ENCODE data around the gene FRAT2. TPM values are rescaled to one million over a fixed set of nuclear protein-coding genes. Genes with fewer than 3 reads are reported as not detected.
A peak's percentile ranks its signal among the peaks of the same experiment; 100 is the strongest.

FRAT2 gene
- total and polyA plus RNA-seq, 3 experiments from 2014 or later: 9.8 to 18.7 (median 10.4) TPM

DNA sequence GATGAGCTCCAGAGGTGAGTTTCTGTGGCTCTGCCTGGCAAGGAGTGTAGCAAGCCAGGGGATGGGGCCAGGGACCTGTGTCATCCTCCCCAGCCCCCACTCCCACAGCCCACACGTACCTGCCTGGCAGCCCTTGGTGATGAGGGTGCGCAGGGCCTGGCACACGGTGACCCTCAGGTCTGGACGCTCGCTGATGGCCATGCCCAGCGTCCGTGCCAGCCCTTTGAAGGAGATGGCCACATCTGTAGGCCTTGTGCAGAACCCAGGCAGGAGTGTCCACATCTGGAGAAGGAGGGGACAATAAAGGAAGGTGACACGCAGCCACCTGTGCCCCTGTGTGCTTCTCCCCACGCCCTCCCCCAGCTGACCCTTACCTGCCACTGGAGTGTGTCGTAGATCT, 38.9 kb upstream of the FRAT2 start:
- Mint-ChIP-seq H3K27ac (no peak overlapping the region), H3K4me1 (no peaks in the 10 kb centered on the region), H3K4me3 (no peak overlapping the region), H3K36me3 (peaks cover 4 to 67% (median 20%) of the 10 kb centered on the region in 3 donors), H3K9me3 (no peaks in the 10 kb centered on the region), H3K27me3 (no peaks in the 10 kb centered on the region)
- POLR2A ChIA-PET: no interaction called here
- Histone ChIP-seq H3K4me3 (ENCODE audit: low read length) (no peak overlapping the region), H3K4me1 (ENCODE audit: insufficient read depth, low read length) (no peaks in the 10 kb centered on the region), H3K27me3 (ENCODE audit: insufficient read depth, low read length, poor library complexity, severe bottlenecking) (no peaks in the 10 kb centered on the region), H3K36me3 (ENCODE audit: insufficient read depth, low read length) (no peaks in the 10 kb centered on the region), H3K9me3 (ENCODE audit: low read length) (no peaks in the 10 kb centered on the region), H3K27ac (ENCODE audit: low read depth, low read length) (no peak overlapping the region)
- CTCF ChIA-PET: no interaction called here
- DNase-seq: no peak

DNA sequence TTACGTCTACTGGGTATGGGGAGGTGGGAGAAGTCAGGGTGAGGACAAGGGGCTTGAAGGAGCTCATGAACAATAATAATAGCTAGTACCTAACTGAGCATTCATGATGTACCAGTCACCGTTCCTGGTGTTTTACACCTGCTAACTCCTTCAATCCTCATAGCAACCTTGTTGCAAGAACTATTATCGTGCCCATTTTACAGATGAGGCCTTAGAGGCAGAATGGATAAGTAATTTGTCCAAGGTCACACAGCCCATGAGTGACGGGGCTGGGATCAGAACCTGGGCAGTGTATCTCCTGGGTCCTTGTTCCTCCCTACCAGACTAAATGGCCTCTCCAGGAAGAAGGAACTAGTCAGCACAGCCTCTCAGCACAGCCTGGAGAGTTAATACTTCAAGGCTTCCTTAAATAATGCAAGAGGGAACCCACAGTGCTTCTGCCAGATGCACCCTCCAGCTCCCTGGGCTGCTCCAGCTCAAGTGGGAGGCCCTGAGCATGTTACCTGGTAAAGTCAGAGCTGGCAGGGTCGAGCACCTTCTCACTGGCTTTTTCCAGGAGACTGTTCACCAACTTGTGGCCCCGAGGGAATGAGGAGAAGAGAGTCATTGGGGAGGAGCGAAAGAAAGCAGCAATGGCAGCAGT, 37.8 kb upstream of the FRAT2 start:
- Mint-ChIP-seq H3K4me3 (peak overlapping the region in 1 of 7 donors; percentile 44), H3K36me3 (peaks cover 4 to 65% (median 16%) of the 10 kb centered on the region in 3 donors), H3K4me1 (no peaks in the 10 kb centered on the region), H3K27me3 (no peaks in the 10 kb centered on the region), H3K9me3 (no peaks in the 10 kb centered on the region), H3K27ac (no peak overlapping the region)
- ChIA-PET POLR2A (no interaction called here), CTCF (interaction anchor here (0.6 kb wide), 1 partner anchor 34 kb away, joined by 3 read pairs; no protein-coding TSS in a partner anchor)
- no peaks in the 10 kb centered on the region for H3K4me1 ChIP-seq (ENCODE audit: insufficient read depth, low read length)
- H3K27me3 ChIP-seq (ENCODE audit: insufficient read depth, low read length, poor library complexity, severe bottlenecking): no peaks in the 10 kb centered on the region
- no peaks in the 10 kb centered on the region for H3K9me3 ChIP-seq (ENCODE audit: low read length)
- H3K27ac ChIP-seq (ENCODE audit: low read depth, low read length): no peak overlapping the region
- no peak for DNase-seq
- no peak overlapping the region for H3K4me3 ChIP-seq (ENCODE audit: low read length)
- H3K36me3 ChIP-seq (ENCODE audit: insufficient read depth, low read length): no peaks in the 10 kb centered on the region

DNA sequence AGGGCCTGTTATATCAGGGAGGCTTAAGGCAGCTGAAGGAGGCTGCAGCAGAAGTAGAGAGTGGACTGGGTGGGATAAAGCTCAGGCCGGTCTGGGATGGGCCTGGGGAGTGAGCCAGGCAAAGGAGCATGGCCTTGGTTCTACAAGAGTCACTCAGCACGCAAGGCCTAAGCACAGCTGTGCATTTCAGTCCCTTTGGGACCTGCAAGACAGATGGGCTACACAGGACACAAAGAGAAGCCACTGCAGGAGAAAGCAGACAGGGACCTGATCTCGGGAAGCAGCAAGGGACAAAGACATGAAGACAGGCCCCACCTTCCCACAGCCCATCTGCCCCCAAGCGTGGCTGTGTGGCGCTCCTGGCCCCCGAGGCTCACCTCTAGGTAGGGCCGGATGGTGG, 37.2 kb upstream of the FRAT2 start:
- Histone ChIP-seq H3K27me3 (ENCODE audit: insufficient read depth, low read length, poor library complexity, severe bottlenecking) (no peaks in the 10 kb centered on the region), H3K4me3 (ENCODE audit: low read length) (no peak overlapping the region), H3K27ac (ENCODE audit: low read depth, low read length) (no peak overlapping the region), H3K36me3 (ENCODE audit: insufficient read depth, low read length) (no peaks in the 10 kb centered on the region), H3K4me1 (ENCODE audit: insufficient read depth, low read length) (no peaks in the 10 kb centered on the region), H3K9me3 (ENCODE audit: low read length) (no peaks in the 10 kb centered on the region)
- no peak for DNase-seq
- H3K27me3 Mint-ChIP-seq: no peaks in the 10 kb centered on the region
- H3K36me3 Mint-ChIP-seq: peaks cover 4 to 71% (median 16%) of the 10 kb centered on the region in 3 donors
- H3K27ac Mint-ChIP-seq: peak overlapping the region in 4 of 8 donors; percentile 22 to 86 (median 43)
- no peaks in the 10 kb centered on the region for H3K4me1 Mint-ChIP-seq
- peak overlapping the region in 1 of 7 donors; percentile 54 for H3K4me3 Mint-ChIP-seq
- POLR2A ChIA-PET: no interaction called here
- no peaks in the 10 kb centered on the region for H3K9me3 Mint-ChIP-seq
- CTCF ChIA-PET: interaction anchor here (0.6 to 1.2 kb wide), 2 partner anchors 35 to 93 kb away, joined by 3 to 4 read pairs; no protein-coding TSS in a partner anchor

DNA sequence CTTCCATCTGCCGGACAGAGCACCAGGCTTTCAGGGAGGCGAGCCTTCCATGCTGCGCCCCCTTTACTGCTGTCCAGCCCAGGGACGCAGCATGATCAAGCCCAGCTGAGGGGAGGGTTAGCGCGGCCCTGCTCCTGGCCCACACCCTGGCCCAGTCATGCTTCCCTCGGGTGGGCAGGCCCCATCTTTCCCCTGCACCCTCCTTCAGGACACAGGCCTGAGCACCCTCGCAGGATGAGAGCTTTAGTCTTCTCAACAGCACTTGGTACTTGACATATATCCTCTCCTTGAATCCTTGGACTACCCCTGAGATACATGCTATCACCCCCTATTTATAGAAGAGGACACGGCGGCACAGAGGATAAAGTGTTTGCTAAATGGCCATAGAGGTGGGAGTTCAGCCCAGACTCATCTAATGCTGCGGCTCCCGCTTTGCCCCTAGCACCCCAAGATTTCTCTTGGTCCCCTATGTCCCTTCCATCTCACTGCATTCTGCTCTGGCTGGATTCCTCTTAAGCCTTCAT, 32.7 kb upstream of the FRAT2 start:
- CTCF ChIA-PET: no interaction called here

DNA sequence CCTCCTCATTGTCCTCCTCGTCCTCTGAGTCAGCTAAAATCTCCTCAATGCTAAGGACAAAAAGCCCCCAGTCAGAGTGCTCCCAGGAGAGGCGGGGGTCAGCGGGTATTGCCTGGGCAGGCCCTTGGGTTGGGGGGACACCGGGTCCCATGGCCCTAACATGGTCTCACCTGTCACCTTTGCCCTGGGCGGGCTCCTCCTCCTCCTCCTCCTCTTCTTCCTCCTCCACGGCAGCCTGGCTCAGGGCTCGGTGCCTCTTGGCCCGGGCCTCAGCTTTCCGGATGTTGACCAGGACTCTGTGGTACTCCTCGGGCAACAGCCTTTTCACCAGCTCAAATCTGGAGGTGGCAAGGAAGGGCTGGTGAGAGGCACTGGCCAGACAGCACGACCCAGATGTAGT, 32.0 kb upstream of the FRAT2 start:
- POLR2A ChIA-PET: no interaction called here
- peak overlapping the region in 1 of 8 donors; percentile 35 for H3K27ac Mint-ChIP-seq
- H3K27me3 Mint-ChIP-seq: no peaks in the 10 kb centered on the region
- CTCF ChIA-PET: no interaction called here
- DNase-seq: no peak
- Histone ChIP-seq H3K27ac (ENCODE audit: low read depth, low read length) (no peak overlapping the region), H3K36me3 (ENCODE audit: insufficient read depth, low read length) (no peaks in the 10 kb centered on the region), H3K4me1 (ENCODE audit: insufficient read depth, low read length) (no peaks in the 10 kb centered on the region), H3K4me3 (ENCODE audit: low read length) (no peak overlapping the region), H3K27me3 (ENCODE audit: insufficient read depth, low read length, poor library complexity, severe bottlenecking) (no peaks in the 10 kb centered on the region), H3K9me3 (ENCODE audit: low read length) (no peaks in the 10 kb centered on the region)
- no peaks in the 10 kb centered on the region for H3K9me3 Mint-ChIP-seq
- no peak overlapping the region for H3K4me3 Mint-ChIP-seq
- peaks cover under 1 to 72% (median 11%) of the 10 kb centered on the region in 3 donors for H3K36me3 Mint-ChIP-seq
- H3K4me1 Mint-ChIP-seq: no peaks in the 10 kb centered on the region

More for the DNA sequence above, 32.7 kb upstream of the FRAT2 start:
- POLR2A ChIA-PET: no interaction called here
- DNase-seq: no peak
- peaks cover 4 to 78% (median 16%) of the 10 kb centered on the region in 3 donors for H3K36me3 Mint-ChIP-seq
- Histone ChIP-seq H3K4me1 (ENCODE audit: insufficient read depth, low read length) (no peaks in the 10 kb centered on the region), H3K27ac (ENCODE audit: low read depth, low read length) (no peak overlapping the region), H3K36me3 (ENCODE audit: insufficient read depth, low read length) (no peaks in the 10 kb centered on the region), H3K27me3 (ENCODE audit: insufficient read depth, low read length, poor library complexity, severe bottlenecking) (no peaks in the 10 kb centered on the region), H3K9me3 (ENCODE audit: low read length) (no peaks in the 10 kb centered on the region), H3K4me3 (ENCODE audit: low read length) (no peak overlapping the region)
- H3K9me3 Mint-ChIP-seq: no peaks in the 10 kb centered on the region
- peak overlapping the region in 1 of 8 donors; percentile 31 for H3K27ac Mint-ChIP-seq
- H3K4me3 Mint-ChIP-seq: no peak overlapping the region
- no peaks in the 10 kb centered on the region for H3K4me1 Mint-ChIP-seq
- no peaks in the 10 kb centered on the region for H3K27me3 Mint-ChIP-seq

DNA sequence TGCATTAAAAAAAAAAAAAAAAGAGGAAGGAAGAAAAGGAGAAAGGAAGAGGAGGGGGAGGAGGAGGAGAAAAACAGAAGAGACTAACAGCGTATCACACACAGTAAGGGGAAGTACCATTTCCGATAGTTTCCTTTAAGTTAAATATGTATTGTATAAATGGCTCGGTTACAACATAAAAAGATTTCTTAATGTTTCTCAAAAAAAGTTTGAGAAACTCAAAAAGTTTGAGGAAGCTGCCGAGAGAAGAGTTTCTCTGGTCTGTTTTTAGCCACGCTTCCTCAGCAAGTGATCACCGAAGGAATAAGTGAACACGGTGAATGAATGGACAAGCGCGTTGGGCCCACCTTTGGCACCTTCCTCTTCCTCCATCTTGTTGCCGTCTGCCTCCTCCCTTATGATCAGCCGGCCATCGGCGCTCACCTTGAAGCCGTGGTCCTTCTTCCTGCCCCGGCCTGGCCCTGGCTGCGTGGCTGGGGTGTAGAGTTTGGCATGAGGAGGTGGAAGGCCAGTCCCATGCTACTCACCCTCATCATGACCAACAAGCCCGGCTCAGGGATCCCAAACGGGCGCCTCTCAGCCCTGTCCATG, 31.3 kb upstream of the FRAT2 start:
- DNase-seq: no peak
- peaks cover 0 to 68% (median 7%) of the 10 kb centered on the region in 3 donors for H3K36me3 Mint-ChIP-seq
- no peaks in the 10 kb centered on the region for H3K9me3 Mint-ChIP-seq
- no peaks in the 10 kb centered on the region for H3K4me1 Mint-ChIP-seq
- Histone ChIP-seq H3K9me3 (ENCODE audit: low read length) (no peaks in the 10 kb centered on the region), H3K4me1 (ENCODE audit: insufficient read depth, low read length) (no peaks in the 10 kb centered on the region), H3K4me3 (ENCODE audit: low read length) (no peak overlapping the region), H3K27me3 (ENCODE audit: insufficient read depth, low read length, poor library complexity, severe bottlenecking) (no peaks in the 10 kb centered on the region), H3K27ac (ENCODE audit: low read depth, low read length) (no peak overlapping the region), H3K36me3 (ENCODE audit: insufficient read depth, low read length) (no peaks in the 10 kb centered on the region)
- CTCF ChIA-PET: interaction anchor here (0.9 kb wide), 1 partner anchor 87 kb away, joined by 3 read pairs; no protein-coding TSS in a partner anchor
- POLR2A ChIA-PET: no interaction called here
- H3K27ac Mint-ChIP-seq: peak overlapping the region in 2 of 8 donors; percentile 29 to 77
- no peak overlapping the region for H3K4me3 Mint-ChIP-seq
- H3K27me3 Mint-ChIP-seq: no peaks in the 10 kb centered on the region

DNA sequence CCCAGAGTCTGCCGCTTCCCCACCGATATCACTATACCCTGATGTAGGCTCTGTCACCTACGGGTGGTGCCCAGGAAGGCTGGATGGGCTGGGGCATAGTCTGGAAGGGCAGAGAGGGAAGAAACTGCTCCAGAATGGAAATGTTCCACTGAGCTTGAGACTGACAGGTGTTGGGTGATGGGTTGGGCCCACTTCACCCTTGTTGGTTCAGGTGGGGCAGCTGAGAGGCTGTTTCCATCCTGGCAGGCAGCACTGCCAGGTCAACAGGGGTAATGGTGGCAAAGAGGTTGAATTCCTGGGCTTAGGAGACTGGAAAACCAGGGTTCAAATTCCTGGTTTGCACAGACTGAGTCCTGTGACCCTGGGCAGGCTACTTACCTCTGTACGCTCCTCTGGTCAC, 28.5 kb upstream of the FRAT2 start:
- Mint-ChIP-seq H3K9me3 (no peaks in the 10 kb centered on the region), H3K36me3 (peaks cover 3 to 58% (median 9%) of the 10 kb centered on the region in 3 donors), H3K27ac (peak overlapping the region in 1 of 8 donors; percentile 37), H3K27me3 (no peaks in the 10 kb centered on the region), H3K4me3 (no peak overlapping the region), H3K4me1 (no peaks in the 10 kb centered on the region)
- ChIA-PET CTCF (no interaction called here), POLR2A (no interaction called here)
- no peaks in the 10 kb centered on the region for H3K27me3 ChIP-seq (ENCODE audit: insufficient read depth, low read length, poor library complexity, severe bottlenecking)
- H3K36me3 ChIP-seq (ENCODE audit: insufficient read depth, low read length): no peaks in the 10 kb centered on the region
- no peak overlapping the region for H3K27ac ChIP-seq (ENCODE audit: low read depth, low read length)
- no peaks in the 10 kb centered on the region for H3K4me1 ChIP-seq (ENCODE audit: insufficient read depth, low read length)
- no peak overlapping the region for H3K4me3 ChIP-seq (ENCODE audit: low read length)
- no peak for DNase-seq
- H3K9me3 ChIP-seq (ENCODE audit: low read length): no peaks in the 10 kb centered on the region

DNA sequence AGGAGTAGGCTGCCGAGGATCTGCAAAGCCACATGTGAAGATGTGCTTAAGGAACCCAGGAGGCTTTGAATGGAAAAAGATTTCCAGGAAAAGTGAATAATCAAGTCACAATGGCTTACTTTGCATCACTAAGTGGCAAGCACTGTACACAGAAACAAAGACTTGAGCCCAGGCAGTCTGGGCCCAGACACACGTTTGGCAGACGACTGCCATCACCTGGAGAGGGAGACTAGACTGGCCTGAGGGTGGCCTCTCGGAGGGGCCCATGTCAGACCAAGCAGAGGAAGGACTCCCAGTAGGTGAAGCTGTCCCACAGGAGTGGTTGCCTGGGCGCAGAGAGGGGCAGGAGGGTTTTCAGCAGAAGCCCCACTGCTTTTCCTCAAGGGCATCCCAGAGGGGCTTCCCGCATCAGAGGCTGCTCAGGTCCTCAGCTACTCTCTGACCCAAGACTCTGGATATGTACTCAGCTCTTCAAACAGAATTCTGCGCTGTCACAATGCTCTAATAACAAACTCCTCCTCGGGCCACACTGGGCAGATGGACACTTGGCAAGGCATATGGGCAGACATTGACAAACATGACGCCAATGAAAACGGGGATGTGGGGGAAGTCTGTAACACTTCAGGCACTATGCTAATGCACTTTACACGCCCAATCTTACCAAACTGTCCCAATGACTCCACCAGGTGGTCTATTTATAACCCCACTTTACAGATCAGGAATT, 27.9 kb upstream of the FRAT2 start:
- H3K27ac ChIP-seq (ENCODE audit: low read depth, low read length): no peak overlapping the region
- ChIA-PET POLR2A (no interaction called here), CTCF (no interaction called here)
- no peak overlapping the region for H3K4me3 ChIP-seq (ENCODE audit: low read length)
- no peaks in the 10 kb centered on the region for H3K4me1 ChIP-seq (ENCODE audit: insufficient read depth, low read length)
- no peaks in the 10 kb centered on the region for H3K27me3 Mint-ChIP-seq
- H3K4me3 Mint-ChIP-seq: no peak overlapping the region
- no peaks in the 10 kb centered on the region for H3K4me1 Mint-ChIP-seq
- no peaks in the 10 kb centered on the region for H3K9me3 Mint-ChIP-seq
- peak overlapping the region in 2 of 8 donors; percentile 37 to 73 for H3K27ac Mint-ChIP-seq
- H3K36me3 ChIP-seq (ENCODE audit: insufficient read depth, low read length): no peaks in the 10 kb centered on the region
- no peaks in the 10 kb centered on the region for H3K9me3 ChIP-seq (ENCODE audit: low read length)
- no peaks in the 10 kb centered on the region for H3K27me3 ChIP-seq (ENCODE audit: insufficient read depth, low read length, poor library complexity, severe bottlenecking)
- DNase-seq: no peak
- H3K36me3 Mint-ChIP-seq: peaks cover 3 to 57% (median 9%) of the 10 kb centered on the region in 3 donors
